Stimulated activated naive B cell treated with anti-CD40 and anti-IgM and Interleukin-4, amounts not matched to agents 10 μg/mL and 1 μg/mL and 100 μg/mL, for 72 hours (primary cell): Measurements from ENCODE around the gene IRAK3.

Source experiments
- ATAC-seq, 2 donors: fragments of 150-1000 bp; cut with Tn5 transposase; replicated peaks; 2 replicates each; pipeline ENCODE4 v1.10.0; 2021; ENCODE audit warnings: moderate library complexity in 1 of 2
- DNase-seq: peaks from one replicate; pipeline ENCODE4 v3.0.0; 2021
- H3K27ac Mint-ChIP-seq: one replicate; pipeline ENCODE4 v1.8.0; 2022; ENCODE audit warnings: mild to moderate bottlenecking, mixed read lengths
- H3K27me3 Mint-ChIP-seq, 2 donors: one replicate each; pipeline ENCODE4 v1.8.0; 2022; ENCODE audit warnings: mixed read lengths in 2 of 2
- H3K36me3 Mint-ChIP-seq, 2 donors: one replicate each; pipeline ENCODE4 v1.8.0; 2022; ENCODE audit warnings: mixed read lengths in 2 of 2, mild to moderate bottlenecking in 1 of 2
- H3K4me1 Mint-ChIP-seq, 2 donors: one replicate each; pipeline ENCODE4 v1.8.0; 2022; ENCODE audit warnings: mixed read lengths in 2 of 2, mild to moderate bottlenecking in 1 of 2
- H3K4me3 Mint-ChIP-seq, 2 donors: one replicate each; pipeline ENCODE4 v1.8.0; 2022; ENCODE audit warnings: mild to moderate bottlenecking in 2 of 2, mixed read lengths in 2 of 2, moderate library complexity in 1 of 2
- H3K9me3 Mint-ChIP-seq, 2 donors: one replicate each; pipeline ENCODE4 v1.8.0; 2022; ENCODE audit warnings: mixed read lengths in 2 of 2, mild to moderate bottlenecking in 1 of 2

Gene IRAK3

DNA sequence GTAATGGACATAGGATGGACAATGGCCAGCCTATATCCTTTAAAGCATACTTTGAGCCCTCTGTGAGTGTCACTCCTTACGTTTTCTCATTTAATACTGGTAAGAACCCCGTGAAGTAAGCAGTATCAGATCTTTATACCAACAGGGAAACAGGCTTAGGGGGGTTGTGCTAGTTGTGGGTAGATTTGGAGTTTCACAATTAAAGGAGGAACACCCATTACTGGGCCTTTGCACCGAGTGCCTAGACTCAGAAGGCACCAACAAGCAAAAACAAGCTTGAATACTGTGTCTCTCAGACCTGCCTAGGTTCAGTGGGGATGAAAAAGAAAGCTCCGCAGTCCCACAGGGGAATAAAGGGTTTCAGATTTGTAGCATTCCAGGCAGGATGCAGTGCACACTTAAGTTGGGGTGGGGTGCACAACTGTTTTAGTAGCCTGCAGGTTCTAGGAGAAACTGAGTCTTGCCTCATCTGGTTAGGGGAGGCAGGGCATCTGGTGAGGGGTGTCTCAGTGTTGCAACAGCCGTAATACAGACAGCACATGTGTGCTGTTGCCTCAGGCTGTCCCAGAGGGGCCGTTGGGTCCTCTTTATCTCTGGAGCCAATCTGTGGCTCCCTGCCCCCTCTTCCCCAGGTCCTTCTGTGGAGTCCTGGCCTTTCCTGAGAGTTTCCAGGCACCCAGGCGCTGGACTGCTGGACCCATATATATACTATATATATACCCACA is 51.2 kb downstream of the IRAK3 start:
- no peak for ATAC-seq

DNA sequence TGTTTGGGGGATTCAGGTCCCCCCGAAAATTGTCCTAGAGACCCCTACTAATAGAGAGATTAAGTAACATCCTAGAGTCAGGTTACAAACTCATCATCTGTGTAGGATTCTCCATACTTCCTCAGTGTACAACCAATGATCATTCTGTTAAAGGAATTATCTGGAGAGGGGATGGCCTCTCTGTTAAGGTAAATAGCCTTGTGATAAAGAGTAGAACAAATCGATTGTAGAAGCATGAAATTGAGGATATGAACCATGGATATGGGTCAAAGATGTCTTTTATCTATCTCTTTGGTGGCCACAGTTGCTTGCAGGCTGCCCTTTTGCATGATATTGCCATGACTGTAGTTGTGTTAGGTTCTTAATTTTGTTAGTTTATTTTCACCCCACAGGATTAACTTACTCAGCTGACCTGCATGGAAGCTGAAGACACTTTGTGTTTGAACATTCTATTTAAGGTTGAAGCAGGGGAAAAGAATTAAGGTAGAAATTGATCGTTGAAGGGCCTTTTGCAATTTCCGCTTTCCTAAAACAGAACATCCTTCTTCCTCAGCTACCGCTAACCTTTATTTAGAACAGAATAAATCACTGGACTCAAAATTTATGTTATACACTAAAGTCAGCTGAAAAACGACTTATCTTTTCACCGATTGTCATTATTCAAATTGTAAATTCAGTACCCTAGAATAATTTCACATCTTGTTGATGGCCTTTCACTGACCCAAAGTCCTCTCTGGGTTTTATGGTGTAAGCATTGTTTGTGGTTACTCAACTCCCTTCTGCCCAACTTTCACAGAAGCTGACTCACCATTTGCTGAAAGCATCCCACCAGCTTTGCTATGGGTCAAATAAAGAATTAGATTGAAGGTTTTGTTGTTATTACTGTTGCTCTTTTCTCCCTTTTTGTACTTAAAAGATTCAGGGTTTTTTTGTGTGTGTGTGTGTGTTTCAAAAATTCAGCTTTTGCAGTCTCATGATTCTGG is 52.3 kb downstream of the IRAK3 start:
- DNase-seq, result no peak
- no peak for ATAC-seq
- Mint-ChIP-seq H3K27me3 (peaks cover 0 to 3% of the 10 kb centered on the region in 2 donors), H3K4me1 (peaks cover 11 to 19% of the 10 kb centered on the region in 2 donors), H3K9me3 (no peaks in the 10 kb centered on the region), H3K27ac (no peak overlapping the region), H3K4me3 (no peak overlapping the region), H3K36me3 (peaks cover 2 to 6% of the 10 kb centered on the region in 2 donors)

More for the DNA sequence above, 51.2 kb downstream of the IRAK3 start:
- Mint-ChIP-seq H3K9me3 (no peaks in the 10 kb centered on the region), H3K4me3 (no peak overlapping the region), H3K27me3 (peaks cover 0 to 3% of the 10 kb centered on the region in 2 donors), H3K36me3 (peaks cover 2 to 5% of the 10 kb centered on the region in 2 donors), H3K4me1 (peaks cover 11 to 19% of the 10 kb centered on the region in 2 donors), H3K27ac (no peak overlapping the region)
- no peak for DNase-seq

DNA sequence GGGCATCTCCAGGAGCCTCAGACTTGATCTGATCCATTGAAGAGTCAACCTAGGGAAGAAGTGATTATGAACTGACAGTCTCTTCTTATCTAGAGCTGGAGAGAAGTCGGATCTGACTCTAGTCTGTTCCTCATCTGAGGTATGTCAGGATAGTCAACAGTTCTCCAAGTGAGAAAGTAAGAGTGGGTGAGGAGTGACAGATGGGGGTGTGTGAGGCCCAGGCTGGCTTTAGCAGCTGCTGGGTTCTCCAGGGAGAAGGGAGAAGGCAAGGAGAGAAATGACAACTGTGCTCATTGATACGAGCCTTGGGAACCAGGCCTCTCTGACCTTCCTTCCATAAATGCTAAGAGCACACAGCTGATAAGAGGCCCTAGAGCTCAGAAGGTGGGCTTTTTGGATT is 53.3 kb downstream of the IRAK3 start:
- Mint-ChIP-seq H3K4me1 (peaks cover 5 to 11% of the 10 kb centered on the region in 2 donors), H3K9me3 (no peaks in the 10 kb centered on the region), H3K36me3 (peaks cover 2 to 6% of the 10 kb centered on the region in 2 donors), H3K4me3 (no peak overlapping the region), H3K27me3 (peaks cover 0 to 3% of the 10 kb centered on the region in 2 donors), H3K27ac (no peak overlapping the region)
- ATAC-seq (no peak), DNase-seq (no peak)

DNA sequence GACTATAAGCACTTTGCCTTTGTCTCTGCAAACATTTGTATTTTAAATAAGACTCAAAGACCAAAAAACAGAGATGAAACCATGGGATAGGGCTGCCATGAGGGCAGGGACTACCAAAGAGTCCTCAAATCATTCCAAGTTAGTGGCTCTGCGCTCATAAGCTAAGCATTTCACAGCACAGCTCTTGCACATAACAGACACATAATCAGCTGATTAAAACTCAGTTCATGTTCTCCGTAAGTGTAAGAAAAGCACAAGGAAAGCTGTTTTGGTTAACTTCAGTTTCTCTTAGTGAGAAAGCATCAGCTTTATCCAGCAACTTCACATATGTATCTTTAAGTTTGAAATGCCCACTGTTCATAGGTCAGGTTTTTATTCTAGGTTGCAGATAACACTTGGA is 54.9 kb downstream of the IRAK3 start:
- no peak overlapping the region for H3K27ac Mint-ChIP-seq
- H3K36me3 Mint-ChIP-seq, result peaks cover 2 to 6% of the 10 kb centered on the region in 2 donors
- H3K4me3 Mint-ChIP-seq, result no peak overlapping the region

DNA sequence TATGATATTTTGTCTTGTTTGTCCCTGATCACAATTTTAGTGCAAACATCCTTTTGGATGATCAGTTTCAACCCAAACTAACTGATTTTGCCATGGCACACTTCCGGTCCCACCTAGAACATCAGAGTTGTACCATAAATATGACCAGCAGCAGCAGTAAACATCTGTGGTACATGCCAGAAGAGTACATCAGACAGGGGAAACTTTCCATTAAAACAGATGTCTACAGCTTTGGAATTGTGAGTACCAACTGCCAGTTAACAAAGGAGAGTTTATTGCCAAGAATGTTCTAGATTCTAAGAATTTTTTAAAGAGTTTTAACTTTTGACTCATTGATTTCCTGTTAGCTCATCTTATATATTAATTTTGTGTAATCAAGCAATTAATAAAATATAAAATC is 55.4 kb downstream of the IRAK3 start:
- H3K4me1 Mint-ChIP-seq, result no peaks in the 10 kb centered on the region
- H3K27ac Mint-ChIP-seq, result no peak overlapping the region
- H3K36me3 Mint-ChIP-seq, result peaks cover 2 to 6% of the 10 kb centered on the region in 2 donors
- H3K4me3 Mint-ChIP-seq, result no peak overlapping the region
- no peaks in the 10 kb centered on the region for H3K9me3 Mint-ChIP-seq
- peaks cover 0 to 3% of the 10 kb centered on the region in 2 donors for H3K27me3 Mint-ChIP-seq
- ATAC-seq (no peak), DNase-seq (no peak)

More for the DNA sequence above, 54.9 kb downstream of the IRAK3 start:
- no peaks in the 10 kb centered on the region for H3K4me1 Mint-ChIP-seq
- H3K27me3 Mint-ChIP-seq, result peaks cover 0 to 3% of the 10 kb centered on the region in 2 donors
- no peak for ATAC-seq
- no peaks in the 10 kb centered on the region for H3K9me3 Mint-ChIP-seq
- DNase-seq, result no peak

DNA sequence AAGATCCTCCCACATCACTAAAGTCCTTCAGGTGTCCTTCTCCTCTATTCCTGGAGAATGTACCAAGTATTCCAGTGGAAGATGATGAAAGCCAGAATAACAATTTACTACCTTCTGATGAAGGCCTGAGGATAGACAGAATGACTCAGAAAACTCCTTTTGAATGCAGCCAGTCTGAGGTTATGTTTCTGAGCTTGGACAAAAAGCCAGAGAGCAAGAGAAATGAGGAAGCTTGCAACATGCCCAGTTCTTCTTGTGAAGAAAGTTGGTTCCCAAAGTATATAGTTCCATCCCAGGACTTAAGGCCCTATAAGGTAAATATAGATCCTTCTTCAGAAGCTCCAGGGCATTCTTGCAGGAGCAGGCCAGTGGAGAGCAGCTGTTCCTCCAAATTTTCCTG is 58.7 kb downstream of the IRAK3 start:
- Mint-ChIP-seq H3K4me1 (no peaks in the 10 kb centered on the region), H3K27ac (no peak overlapping the region), H3K9me3 (no peaks in the 10 kb centered on the region), H3K4me3 (no peak overlapping the region), H3K27me3 (no peaks in the 10 kb centered on the region), H3K36me3 (peaks cover 2 to 3% of the 10 kb centered on the region in 2 donors)
- no peak for ATAC-seq
- no peak for DNase-seq

DNA sequence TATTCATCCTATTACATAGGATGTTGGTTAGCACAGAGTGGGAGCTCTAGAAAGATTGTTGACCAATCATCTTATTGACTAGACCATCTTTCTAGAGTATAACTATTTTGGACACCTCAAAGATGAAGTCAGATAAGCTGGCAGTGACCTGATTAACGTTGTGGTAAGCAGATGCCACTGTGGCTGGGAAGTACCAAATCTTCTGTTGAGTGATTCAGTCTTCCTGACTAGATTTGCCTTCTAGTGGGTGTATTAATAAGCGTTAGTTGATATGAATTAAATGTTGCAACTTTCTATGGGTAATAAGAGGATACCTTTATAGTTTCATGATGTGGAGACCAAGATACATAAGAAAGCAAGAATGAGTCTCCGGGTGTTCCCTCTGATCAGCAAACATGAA is 62.0 kb downstream of the IRAK3 start:
- no peak for ATAC-seq
- Mint-ChIP-seq H3K27ac (no peak overlapping the region), H3K4me1 (no peaks in the 10 kb centered on the region), H3K4me3 (no peak overlapping the region), H3K36me3 (no peaks in the 10 kb centered on the region), H3K9me3 (no peaks in the 10 kb centered on the region), H3K27me3 (no peaks in the 10 kb centered on the region)
- DNase-seq, result no peak

DNA sequence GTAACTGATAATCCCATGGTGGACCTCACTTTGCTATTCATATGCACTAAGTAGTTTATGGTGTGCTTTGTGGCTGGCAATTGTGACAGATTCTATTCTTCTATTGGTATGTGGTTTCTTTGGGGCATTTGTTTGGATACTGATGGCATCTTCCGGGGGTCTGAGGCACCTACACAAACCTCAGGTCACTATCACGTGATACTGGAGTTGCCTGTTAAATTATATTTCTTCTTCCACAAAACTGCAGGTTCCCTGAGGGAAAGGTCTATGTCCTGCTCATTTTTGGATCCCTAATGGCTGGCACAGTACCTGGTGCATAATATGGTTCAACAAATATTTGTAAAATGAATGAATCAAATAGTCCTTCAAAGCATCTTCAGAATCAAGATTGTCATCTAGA is 63.8 kb downstream of the IRAK3 start:
- H3K27ac Mint-ChIP-seq, result no peak overlapping the region
- no peak overlapping the region for H3K4me3 Mint-ChIP-seq
- H3K9me3 Mint-ChIP-seq, result no peaks in the 10 kb centered on the region
- DNase-seq (no peak), ATAC-seq (no peak)
- no peaks in the 10 kb centered on the region for H3K36me3 Mint-ChIP-seq
- H3K27me3 Mint-ChIP-seq, result no peaks in the 10 kb centered on the region
- H3K4me1 Mint-ChIP-seq, result no peaks in the 10 kb centered on the region

DNA sequence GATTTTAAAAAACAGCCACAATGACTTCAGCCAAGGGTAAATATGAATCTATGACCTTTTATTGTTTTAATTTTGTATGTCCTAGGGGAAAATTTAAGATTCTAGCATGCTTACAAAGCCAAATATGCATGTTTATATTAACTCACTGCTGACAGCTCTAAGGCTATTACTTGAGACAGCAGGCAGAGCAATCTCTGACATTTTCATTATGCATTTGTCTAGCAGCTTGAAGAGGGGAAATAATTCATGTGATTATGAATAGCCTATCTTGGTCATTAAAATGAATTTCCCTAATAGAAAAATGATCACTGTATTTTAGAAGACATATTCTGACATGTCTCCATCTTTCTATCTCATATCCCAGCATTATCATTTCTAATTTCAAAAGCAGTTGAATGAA is 66.7 kb downstream of the IRAK3 start:
- no peaks in the 10 kb centered on the region for H3K9me3 Mint-ChIP-seq
- no peaks in the 10 kb centered on the region for H3K27me3 Mint-ChIP-seq
- H3K36me3 Mint-ChIP-seq, result no peaks in the 10 kb centered on the region
- DNase-seq, result no peak
- no peak overlapping the region for H3K4me3 Mint-ChIP-seq
- no peaks in the 10 kb centered on the region for H3K4me1 Mint-ChIP-seq
- ATAC-seq, result no peak
- H3K27ac Mint-ChIP-seq, result no peak overlapping the region

DNA sequence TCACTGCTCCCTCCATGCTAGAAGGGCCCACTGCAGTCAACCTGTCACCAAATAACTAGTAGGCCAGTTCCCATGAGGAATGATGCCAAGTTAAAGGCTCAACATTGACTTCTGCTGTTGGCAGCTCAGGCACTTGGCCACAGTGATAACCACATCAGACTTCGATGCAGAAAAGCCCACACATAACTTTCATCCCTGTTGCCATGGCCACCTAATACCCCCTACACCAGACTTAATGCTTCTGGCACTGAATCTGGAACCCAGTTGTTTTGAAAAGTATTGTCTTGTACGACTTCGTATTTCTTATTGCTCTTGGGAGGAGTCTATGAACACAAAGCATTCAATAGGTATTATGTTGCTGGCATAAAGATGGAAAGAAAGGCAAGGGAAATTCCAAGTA is 69.0 kb downstream of the IRAK3 start:
- no peak overlapping the region for H3K27ac Mint-ChIP-seq
- H3K27me3 Mint-ChIP-seq, result no peaks in the 10 kb centered on the region
- no peak overlapping the region for H3K4me3 Mint-ChIP-seq
- no peaks in the 10 kb centered on the region for H3K4me1 Mint-ChIP-seq
- H3K9me3 Mint-ChIP-seq, result no peaks in the 10 kb centered on the region
- ATAC-seq, result no peak
- no peak for DNase-seq
- H3K36me3 Mint-ChIP-seq, result no peaks in the 10 kb centered on the region

DNA sequence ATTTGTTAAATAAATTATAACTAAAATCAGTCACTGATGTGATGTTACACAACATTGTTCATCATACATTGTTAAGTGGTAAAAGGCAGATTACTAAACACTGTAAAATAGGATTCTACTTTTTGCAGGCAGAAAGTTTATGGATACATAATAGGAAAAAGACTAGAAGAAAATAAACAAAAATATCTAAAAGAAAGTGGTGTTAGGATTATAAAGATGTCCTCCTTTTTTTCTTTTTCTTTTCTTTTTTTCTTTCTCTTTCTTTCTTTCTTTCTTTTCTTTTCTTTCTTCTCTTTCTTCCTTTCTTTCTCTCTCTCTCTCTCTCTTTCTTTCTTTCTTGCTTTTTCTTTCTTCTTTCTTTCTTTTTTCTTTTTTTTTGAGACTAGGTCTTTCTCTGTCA is 73.7 kb downstream of the IRAK3 start:
- Mint-ChIP-seq H3K27me3 (peaks cover 0 to 6% of the 10 kb centered on the region in 2 donors), H3K9me3 (no peaks in the 10 kb centered on the region), H3K36me3 (no peaks in the 10 kb centered on the region), H3K27ac (no peak overlapping the region), H3K4me3 (no peak overlapping the region), H3K4me1 (no peaks in the 10 kb centered on the region)
- ATAC-seq, result no peak
- no peak for DNase-seq

DNA sequence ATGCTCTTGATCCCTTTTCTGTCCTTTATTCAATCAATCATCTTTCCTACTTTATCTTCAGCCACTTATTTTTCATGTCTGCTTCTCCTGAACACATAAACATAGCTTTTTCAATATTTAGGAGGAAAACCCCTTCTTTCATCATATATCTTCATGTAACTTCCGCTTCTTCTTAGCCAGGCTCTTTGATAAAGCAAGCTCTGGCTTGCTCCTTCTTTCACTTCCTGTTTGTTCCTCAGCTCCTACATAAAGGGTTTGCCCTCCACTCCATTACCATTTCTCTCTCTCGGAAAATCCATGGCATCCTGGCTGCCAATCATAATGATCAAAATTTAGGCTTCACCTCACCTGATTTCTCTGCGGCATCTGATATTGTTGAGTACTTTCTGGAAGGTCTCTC is 79.5 kb downstream of the IRAK3 start:
- no peak for DNase-seq

DNA sequence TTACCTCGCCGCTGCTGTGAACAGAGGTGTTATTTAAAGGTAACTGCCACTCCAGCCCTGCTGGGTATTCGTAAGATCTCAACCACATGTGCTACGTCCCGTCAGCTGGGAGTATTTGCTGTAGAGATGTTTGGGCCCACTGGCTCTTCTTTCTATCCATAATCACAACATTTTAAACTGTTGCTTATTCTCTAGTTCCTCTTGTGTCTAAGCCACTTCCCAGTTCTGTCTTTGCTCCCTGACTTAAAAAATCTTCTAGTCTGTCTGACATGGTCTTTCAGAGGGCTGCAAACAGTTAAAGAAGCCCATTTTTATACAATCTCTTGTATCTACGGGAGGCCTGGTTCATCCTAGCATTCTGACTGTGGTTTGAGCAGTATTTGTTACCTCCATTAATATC is 80.1 kb downstream of the IRAK3 start:
- H3K4me1 Mint-ChIP-seq, result no peaks in the 10 kb centered on the region
- peaks cover 0 to 6% of the 10 kb centered on the region in 2 donors for H3K27me3 Mint-ChIP-seq
- H3K4me3 Mint-ChIP-seq, result no peak overlapping the region
- no peak overlapping the region for H3K27ac Mint-ChIP-seq
- DNase-seq (no peak), ATAC-seq (no peak)
- no peaks in the 10 kb centered on the region for H3K9me3 Mint-ChIP-seq
- no peaks in the 10 kb centered on the region for H3K36me3 Mint-ChIP-seq

More for the DNA sequence above, 79.5 kb downstream of the IRAK3 start:
- Mint-ChIP-seq H3K27ac (no peak overlapping the region), H3K27me3 (peaks cover 0 to 6% of the 10 kb centered on the region in 2 donors), H3K4me3 (no peak overlapping the region), H3K36me3 (no peaks in the 10 kb centered on the region), H3K9me3 (no peaks in the 10 kb centered on the region), H3K4me1 (no peaks in the 10 kb centered on the region)
- no peak for ATAC-seq

DNA sequence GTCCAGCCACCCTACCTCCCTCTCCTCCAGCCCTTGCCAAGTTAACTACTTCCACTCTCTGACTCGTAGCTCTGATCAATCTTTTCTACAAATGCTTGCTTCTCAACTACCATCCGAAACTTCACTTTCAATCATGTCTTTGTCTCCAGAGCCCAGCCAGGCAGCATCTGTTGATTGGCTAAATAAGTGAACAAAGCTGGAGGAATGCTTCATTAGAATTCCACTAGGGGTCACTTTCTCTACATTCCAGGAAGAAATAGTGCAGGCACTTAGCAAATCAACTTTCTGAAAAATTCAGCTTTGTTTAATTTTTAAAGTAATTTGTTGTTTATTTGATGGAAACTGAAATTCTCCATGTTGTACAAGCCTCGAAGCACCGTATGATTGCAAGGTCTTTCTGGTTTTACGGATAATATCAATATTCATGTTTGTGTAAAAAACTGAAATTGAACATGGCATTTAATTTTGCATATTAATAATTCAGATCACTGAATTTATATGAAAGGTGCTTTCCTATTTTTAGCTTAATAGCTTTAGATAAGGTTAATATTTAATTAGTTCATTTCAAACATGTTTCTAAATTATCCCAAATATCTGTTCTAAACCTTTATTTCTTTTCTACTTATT is 80.9 kb downstream of the IRAK3 start:
- Mint-ChIP-seq H3K27me3 (no peaks in the 10 kb centered on the region), H3K9me3 (no peaks in the 10 kb centered on the region), H3K4me3 (no peak overlapping the region), H3K27ac (no peak overlapping the region), H3K36me3 (no peaks in the 10 kb centered on the region), H3K4me1 (no peaks in the 10 kb centered on the region)
- no peak for DNase-seq
- ATAC-seq, result peak; percentile 38 to 57
